ENCODE data around the gene PLEKHH3.
"Not testable (repeated sequence)": the region's sequence is repeated elsewhere in the genome, so short reads cannot be mapped to it uniquely, and the experiment has no call there.

Gene PLEKHH3

GRCh38 chr17:42629411-42630009, 47.3 kb downstream of the PLEKHH3 start:
- no peak for DNase-seq (ENCODE audit: low read depth)

- not testable (repeated sequence) for DNase-seq (ENCODE audit: low read depth)
Observed at GRCh38 chr17:42627032-42627764, 49.6 kb downstream of the PLEKHH3 start.

GRCh38 chr17:42623732-42624596, 52.8 kb downstream of the PLEKHH3 start:
- DNase-seq (ENCODE audit: low read depth), result no peak

GRCh38 chr17:42623271-42623670, 53.5 kb downstream of the PLEKHH3 start:
- DNase-seq (ENCODE audit: low read depth), result no peak

GRCh38 chr17:42621987-42622386, 54.8 kb downstream of the PLEKHH3 start:
- not testable (repeated sequence) for DNase-seq (ENCODE audit: low read depth)

GRCh38 chr17:42618442-42619150, 58.2 kb downstream of the PLEKHH3 start:
- no peak for DNase-seq (ENCODE audit: low read depth)

- DNase-seq (ENCODE audit: low read depth), result no peak
Observed at GRCh38 chr17:42617956-42618431, 58.8 kb downstream of the PLEKHH3 start.

Measured in stimulated activated CD8-positive, alpha-beta memory T cell treated with anti-CD3 and anti-CD28 coated beads, Interleukin-4, amount 100 ng/mL, for 24 hours (primary cell).